GM19455 (cell line): Measurements from ENCODE around the gene MAP3K3.

Experiments
- ATAC-seq: cut with Tn5 transposase; IDR thresholded peaks from one replicate; pipeline ENCODE4 v1.9.1; 2021; ENCODE audit not compliant: unreplicated experiment

The MAP3K3 gene

GRCh38 chr17:63622574-63623390 lies 565 bp downstream of the MAP3K3 start:
- ATAC-seq = peak; percentile 42

DNA sequence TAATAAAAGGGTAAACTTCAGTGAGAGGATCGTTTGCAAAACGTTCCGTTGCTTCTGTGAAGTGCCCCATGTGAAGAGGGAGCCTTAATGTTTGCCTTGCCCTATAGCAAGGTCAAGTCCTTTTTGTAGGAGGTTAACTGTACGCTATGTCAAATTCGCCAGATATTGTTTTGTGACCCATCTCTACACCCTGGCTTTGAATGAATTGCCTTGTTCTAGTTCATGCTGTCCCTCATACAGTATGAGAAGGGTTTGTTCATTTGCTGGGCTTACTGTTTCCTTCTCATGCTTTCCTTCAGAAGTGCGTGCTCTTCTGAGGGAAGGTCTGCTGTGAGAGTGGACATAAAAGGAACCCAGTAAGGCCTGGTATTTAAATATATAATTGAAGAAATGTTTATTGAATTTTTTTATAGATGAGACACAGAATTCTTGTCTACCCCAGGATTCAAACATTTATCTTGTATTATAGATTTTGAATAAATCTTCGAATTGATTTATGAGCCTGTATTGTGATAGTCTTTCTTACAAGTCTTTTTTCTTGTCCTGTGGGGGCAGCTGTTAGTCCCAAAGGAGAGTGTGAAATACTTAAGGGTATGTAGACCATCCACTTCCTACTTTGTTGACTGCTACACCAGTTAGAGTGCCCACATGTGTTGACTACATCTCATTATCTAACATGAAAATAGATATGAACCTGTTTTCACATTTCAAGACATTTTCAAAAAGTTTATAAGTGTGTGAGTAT lies 1.7 kb downstream of the MAP3K3 start:
- ATAC-seq = no peak

DNA sequence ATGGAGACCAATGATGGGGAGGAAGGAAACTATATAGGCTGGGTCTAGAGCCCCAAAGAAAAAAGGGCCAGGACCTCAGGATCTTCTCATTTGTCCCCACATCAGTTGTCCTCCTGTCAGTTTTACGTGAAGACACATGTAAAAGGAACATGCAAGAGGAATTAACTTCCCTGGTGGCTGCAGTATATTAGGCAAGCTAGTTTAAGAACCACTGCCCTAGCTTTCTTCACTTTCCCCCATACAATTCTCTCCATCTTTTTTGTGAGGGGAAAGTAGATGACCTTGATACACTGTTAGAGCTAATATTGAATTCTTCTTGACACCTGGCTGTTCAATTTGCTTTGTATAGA lies 2.3 kb downstream of the MAP3K3 start:
- ATAC-seq = no peak

- ATAC-seq = no peak
Observed at GRCh38 chr17:63626551-63627180, 4.4 kb downstream of the MAP3K3 start.

- no peak for ATAC-seq
Observed at GRCh38 chr17:63629627-63630026, 7.4 kb downstream of the MAP3K3 start.

- ATAC-seq = no peak
Observed at GRCh38 chr17:63631062-63631461, 8.8 kb downstream of the MAP3K3 start.

GRCh38 chr17:63631626-63632025 lies 9.4 kb downstream of the MAP3K3 start:
- no peak for ATAC-seq

- no peak for ATAC-seq
Observed at GRCh38 chr17:63633742-63634141, 11.5 kb downstream of the MAP3K3 start.

DNA sequence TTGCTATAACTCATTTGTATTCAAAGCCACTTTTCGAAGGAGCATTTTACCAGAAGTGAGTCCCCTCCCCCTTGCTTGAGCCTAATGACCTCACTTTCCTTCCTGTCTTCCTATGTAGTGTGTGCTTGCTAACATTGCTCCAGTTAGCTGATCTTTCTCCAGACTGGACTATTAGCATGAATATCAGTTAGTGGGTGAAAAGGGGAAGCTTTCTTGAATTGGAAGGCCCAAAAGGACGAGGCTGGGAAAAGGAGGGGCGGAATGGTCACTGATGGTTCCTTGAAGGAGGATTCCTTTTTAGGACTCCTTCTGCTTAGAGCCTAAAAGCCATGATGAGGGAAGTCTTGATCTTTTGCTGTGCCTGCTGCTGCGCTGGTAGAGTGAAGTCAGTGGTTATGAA lies 11.9 kb downstream of the MAP3K3 start:
- no peak for ATAC-seq

GRCh38 chr17:63634816-63635215 lies 12.6 kb downstream of the MAP3K3 start:
- no peak for ATAC-seq

GRCh38 chr17:63635290-63635689 lies 13.1 kb downstream of the MAP3K3 start:
- no peak for ATAC-seq

- no peak for ATAC-seq
Observed at GRCh38 chr17:63635787-63636186, 13.6 kb downstream of the MAP3K3 start.

DNA sequence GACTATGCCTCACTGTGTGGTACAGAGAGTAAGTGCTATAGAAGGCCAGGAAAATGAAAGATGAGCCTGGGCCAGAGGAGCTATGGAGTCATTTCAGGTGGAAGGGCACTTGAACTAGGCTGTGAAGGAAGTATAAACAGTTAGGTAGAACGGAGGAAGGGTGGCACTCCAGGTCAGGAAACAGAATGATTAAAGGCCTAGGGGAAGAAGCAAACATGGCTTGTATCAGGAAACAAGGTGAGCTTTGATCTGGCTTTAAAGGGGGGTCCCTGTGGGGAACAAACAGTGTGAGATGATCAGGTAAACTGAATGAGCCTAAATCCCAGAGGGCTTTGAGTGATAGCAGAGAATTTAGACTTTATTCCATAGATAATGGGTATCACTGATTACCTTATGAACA lies 16.9 kb downstream of the MAP3K3 start:
- no peak for ATAC-seq

DNA sequence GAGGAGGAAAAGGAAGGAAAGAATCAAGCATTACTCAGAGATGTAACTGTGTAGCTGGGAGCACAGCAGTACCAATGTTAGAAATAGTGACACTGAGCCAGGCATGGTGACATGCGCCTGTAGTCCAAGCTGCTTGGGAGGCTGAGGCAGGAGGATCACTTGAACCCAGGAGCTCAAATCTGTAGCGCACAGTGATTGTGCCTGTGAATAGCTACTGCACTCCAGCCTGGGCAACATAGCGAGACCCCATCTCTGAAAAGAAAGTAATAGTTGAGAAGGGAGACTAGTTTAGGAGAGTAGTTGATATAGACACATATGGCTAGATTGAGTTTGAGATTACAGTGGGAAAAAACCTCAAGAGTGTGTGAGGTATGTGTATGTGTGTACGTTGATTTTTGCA lies 17.8 kb downstream of the MAP3K3 start:
- no peak for ATAC-seq

DNA sequence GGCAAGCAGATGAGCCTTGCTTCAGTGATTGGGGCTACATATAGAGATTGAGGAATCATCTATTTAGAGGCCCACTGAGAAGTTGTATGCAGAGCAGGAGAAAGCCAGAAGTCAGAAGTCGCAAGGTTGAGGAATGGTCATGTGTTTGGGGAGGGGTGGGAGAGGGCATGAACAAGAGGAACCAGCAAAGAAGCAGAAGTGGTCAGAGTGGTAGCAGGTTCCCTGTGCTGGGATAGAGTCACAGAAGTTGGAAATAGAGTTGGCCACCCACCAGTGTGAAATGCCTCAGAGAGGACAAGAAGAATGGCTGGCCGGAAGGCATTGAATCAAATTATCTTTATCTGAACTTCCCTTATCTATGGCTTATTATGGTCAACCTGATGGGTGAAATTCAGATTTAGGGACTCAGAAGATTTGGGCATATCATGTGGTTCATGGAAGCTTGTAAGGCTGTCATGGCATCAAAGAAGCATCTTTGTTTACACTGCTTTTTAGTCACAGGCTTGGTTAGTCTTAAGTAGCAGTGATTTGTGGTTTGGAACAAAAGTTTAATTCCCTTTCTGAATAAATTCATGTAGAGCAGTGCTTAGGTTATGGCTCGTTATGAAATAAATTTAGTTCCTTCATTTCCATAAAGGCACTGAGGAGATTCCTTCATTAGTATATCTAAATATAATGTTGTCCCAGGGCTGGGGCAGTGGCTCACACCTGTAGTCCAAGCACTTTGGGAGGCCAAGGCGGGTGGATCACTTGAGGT lies 19.7 kb downstream of the MAP3K3 start:
- no peak for ATAC-seq

DNA sequence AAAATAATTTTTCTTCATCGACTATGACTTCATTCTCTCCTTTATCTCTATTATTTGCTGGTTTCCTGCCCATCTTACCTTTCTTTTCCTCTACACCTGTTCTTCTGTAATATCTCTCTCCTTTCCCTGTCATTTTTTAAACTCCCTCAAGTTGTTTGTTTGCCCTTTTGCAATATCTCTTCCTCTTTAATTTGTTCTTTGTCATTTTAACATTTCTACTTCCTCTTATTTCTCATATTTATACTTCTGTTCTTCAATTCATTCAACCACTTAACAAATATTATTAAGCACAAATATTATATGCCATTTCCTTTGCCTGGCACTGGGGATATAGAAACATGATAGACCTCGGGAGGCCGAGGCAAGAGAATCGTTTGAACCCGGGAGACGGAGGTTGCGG lies 22.6 kb downstream of the MAP3K3 start:
- ATAC-seq = no peak

DNA sequence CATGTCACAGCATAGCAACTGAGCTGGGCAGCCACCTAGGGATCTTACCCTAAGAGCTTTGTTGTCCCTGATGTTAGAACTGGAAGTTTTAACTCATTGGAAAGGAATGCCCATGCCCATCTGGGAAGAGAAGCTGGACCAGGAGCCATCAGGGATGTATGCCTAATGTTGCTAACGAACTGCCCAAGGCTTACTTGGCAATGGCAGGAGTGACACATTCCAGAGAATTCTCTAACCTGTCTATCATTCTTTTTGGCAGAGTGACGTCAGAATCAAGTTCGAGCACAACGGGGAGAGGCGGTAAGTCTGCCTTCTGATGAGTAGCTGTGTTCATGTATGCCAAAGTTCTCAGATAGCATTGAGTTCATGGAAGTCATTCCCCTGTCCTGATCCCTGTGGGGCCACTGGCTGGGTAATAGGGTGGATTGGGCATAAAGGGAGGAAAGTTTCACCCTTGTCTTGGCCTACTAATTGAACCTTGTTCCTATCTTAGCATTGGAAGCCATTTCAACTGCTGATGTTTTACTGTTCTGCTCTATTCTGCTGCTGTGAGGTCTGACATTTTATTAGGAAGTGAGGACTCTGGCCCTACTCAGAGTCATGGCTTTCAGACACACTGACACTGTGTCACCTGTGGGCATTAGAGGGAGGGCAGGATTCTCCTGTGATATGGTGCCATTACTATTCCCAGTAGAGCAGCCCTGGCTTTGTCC lies 23.7 kb downstream of the MAP3K3 start:
- ATAC-seq = peak; percentile 50

GRCh38 chr17:63646488-63646806 lies 24.2 kb downstream of the MAP3K3 start:
- ATAC-seq = peak; percentile 79

DNA sequence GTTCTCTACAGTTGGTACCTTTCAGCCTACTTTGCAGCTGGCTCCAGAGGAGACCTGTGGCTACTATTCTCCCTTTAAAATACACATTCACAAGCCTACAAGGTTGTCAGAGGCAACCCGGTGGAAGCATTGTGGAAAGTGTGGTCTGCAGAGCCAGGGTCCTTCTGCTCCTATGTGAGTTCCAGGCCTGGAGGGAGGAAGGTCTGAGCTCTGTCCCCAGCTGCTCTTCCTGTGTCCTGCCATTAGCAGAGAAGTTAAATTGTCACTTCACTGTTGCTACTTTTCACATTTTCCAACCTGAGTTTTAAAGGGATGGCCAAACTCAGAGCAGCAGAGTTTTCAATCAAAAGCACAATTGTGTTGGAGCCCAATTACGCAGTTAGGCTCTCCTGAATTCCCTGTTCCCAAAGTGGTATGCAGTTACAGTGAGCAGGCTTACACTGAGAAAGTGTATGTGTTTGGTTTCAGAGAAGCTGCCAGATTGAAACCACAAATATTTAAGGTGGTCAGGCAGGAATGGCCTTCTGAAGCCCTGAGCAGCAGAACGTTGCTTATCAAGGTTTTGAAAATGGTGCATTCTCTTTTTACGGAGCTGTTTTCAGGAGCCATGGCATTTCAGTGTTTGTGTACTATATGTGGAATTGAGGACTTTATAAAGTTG lies 25.0 kb downstream of the MAP3K3 start:
- ATAC-seq = no peak

DNA sequence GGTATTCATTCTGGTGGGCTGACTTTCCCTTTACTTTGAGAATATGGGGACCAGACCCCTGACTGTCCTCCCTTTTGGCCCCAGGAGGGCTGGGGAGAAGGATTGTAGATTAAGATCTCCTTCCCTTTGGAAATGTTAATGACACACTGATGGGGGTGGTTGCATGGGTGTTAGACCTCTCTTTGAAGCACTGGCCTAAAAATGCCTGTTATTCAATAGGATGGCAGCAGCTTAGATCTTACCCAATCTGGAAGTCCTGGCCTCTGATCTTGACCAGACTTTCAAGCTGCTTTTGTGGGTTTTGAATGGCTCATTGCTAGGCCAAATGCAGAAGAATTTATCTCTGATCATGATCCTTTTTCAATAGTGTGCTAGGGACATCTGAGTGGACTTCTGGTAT lies 25.7 kb downstream of the MAP3K3 start:
- ATAC-seq = no peak
